SKM-1 treated with dmso at 0.1 percent for 144 hours (cell line): Measurements from ENCODE around the gene ARHGEF2.

Experiments
- DNase-seq: peaks from one replicate; lab custom pipeline; 2025; ENCODE audit not compliant: unreplicated experiment; lab: John Stamatoyannopoulos, UW

Gene ARHGEF2

GRCh38 chr1:155971910-155972809, 6.2 kb downstream of the ARHGEF2 start:
- no peak for DNase-seq

GRCh38 chr1:155970531-155971167, 7.7 kb downstream of the ARHGEF2 start:
- DNase-seq = peak; percentile 99

- DNase-seq = no peak
Measured at GRCh38 chr1:155969377-155969791, 9.0 kb downstream of the ARHGEF2 start.

- DNase-seq = no peak
Measured at GRCh38 chr1:155968670-155969069, 9.7 kb downstream of the ARHGEF2 start.

- no peak for DNase-seq
Measured at GRCh38 chr1:155968051-155968400, 10.3 kb downstream of the ARHGEF2 start.

GRCh38 chr1:155967341-155968050, 10.9 kb downstream of the ARHGEF2 start:
- DNase-seq = no peak

- no peak for DNase-seq
Measured at GRCh38 chr1:155966750-155967149, 11.6 kb downstream of the ARHGEF2 start.

GRCh38 chr1:155966135-155966534, 12.2 kb downstream of the ARHGEF2 start:
- no peak for DNase-seq

- DNase-seq = no peak
Measured at GRCh38 chr1:155964193-155964592, 14.2 kb downstream of the ARHGEF2 start.

GRCh38 chr1:155962599-155963211, 15.6 kb downstream of the ARHGEF2 start:
- DNase-seq = no peak

GRCh38 chr1:155961937-155962336, 16.4 kb downstream of the ARHGEF2 start:
- no peak for DNase-seq

- no peak for DNase-seq
Measured at GRCh38 chr1:155960081-155960745, 18.1 kb downstream of the ARHGEF2 start.

- no peak for DNase-seq
Measured at GRCh38 chr1:155957411-155957915, 20.9 kb downstream of the ARHGEF2 start.

GRCh38 chr1:155954645-155955044, 23.7 kb downstream of the ARHGEF2 start:
- no peak for DNase-seq

GRCh38 chr1:155952505-155952890, 25.8 kb downstream of the ARHGEF2 start:
- no peak for DNase-seq

GRCh38 chr1:155951753-155952504, 26.4 kb downstream of the ARHGEF2 start:
- no peak for DNase-seq

- DNase-seq = no peak
Measured at GRCh38 chr1:155950829-155951228, 27.5 kb downstream of the ARHGEF2 start.

GRCh38 chr1:155947741-155948140, 30.6 kb downstream of the ARHGEF2 start:
- no peak for DNase-seq

- DNase-seq = no peak
Measured at GRCh38 chr1:155947292-155947691, 31.1 kb downstream of the ARHGEF2 start.

GRCh38 chr1:155946633-155947219, 31.6 kb downstream of the ARHGEF2 start:
- no peak for DNase-seq
